ENCODE measurements around the gene FRMPD1. TPM values are rescaled to one million over a fixed set of nuclear protein-coding genes. Genes with fewer than 3 reads are reported as not detected.

Gene FRMPD1
- total RNA-seq, 3 donors from 2014 or later, result 0.03 TPM; not detected in 2

DNA sequence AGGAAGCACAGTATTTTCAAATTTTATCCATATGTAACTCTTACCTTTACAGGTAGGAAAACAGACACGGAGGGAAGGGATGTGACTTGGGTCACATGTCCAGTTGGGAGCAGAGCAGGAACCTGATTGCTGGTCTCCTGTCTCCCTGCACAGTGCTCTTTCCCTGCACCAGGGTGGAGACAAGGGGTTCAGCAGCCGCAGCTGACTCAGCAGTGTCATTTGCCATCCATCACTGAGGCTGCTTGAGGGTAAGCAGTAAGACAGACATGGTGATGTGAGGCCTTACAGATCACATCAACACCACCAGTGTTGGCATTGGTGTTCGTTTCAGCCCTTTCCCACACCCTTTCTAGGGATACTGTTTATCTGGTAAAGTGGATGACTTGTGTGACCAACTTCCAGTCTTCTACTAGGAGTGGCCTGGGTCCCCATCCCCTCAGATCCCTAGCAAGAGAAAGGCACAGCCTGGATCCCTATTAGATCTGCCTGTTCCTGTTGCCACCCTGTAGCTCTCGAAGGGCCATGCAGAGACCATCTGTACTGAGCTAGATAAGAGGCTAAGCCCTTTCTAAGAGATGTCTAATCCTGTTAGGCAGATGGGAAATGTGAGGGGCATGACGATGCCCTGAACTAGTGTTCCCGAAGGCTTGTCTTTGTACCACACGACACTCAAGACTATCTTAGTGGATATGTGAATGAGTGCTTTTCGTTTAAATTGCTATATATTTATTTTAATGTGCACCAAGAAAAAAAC is 29.1 kb downstream of the FRMPD1 start:
- H3K4me1 Mint-ChIP-seq (ENCODE audit: low read depth), result no peaks in the 10 kb centered on the region
- DNase-seq, result no peak
- H3K9me3 Mint-ChIP-seq, result no peaks in the 10 kb centered on the region
- H3K4me3 Mint-ChIP-seq, result no peak overlapping the region
- no peak for ATAC-seq
- no peaks in the 10 kb centered on the region for H3K36me3 Mint-ChIP-seq (ENCODE audit: insufficient read depth)
- H3K27me3 Mint-ChIP-seq (ENCODE audit: low read depth), result peaks cover 32% of the 10 kb centered on the region

DNA sequence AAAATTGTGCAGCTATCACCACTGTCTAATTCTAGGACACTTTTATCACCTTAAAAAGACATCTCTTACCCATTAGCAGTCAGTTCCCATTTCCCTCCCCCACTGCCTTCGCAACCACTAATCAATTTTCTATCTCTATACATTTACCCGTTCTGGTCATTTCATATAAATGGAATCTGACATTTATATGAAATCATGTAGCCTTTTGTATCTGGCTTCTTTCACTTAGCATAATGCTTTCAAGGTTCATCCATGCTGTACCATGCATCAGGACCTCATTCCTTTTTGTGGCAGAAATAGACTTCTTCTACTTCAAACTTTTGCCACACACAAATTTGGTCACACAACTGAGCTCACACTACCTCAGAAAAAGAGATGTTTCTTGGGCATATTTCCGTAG is 32.2 kb downstream of the FRMPD1 start:
- no peaks in the 10 kb centered on the region for H3K36me3 Mint-ChIP-seq (ENCODE audit: insufficient read depth)
- H3K27me3 Mint-ChIP-seq (ENCODE audit: low read depth), result peaks cover 32% of the 10 kb centered on the region
- DNase-seq (no peak), ATAC-seq (no peak)
- no peaks in the 10 kb centered on the region for H3K4me1 Mint-ChIP-seq (ENCODE audit: low read depth)
- no peak overlapping the region for H3K4me3 Mint-ChIP-seq
- H3K9me3 Mint-ChIP-seq, result no peaks in the 10 kb centered on the region

DNA sequence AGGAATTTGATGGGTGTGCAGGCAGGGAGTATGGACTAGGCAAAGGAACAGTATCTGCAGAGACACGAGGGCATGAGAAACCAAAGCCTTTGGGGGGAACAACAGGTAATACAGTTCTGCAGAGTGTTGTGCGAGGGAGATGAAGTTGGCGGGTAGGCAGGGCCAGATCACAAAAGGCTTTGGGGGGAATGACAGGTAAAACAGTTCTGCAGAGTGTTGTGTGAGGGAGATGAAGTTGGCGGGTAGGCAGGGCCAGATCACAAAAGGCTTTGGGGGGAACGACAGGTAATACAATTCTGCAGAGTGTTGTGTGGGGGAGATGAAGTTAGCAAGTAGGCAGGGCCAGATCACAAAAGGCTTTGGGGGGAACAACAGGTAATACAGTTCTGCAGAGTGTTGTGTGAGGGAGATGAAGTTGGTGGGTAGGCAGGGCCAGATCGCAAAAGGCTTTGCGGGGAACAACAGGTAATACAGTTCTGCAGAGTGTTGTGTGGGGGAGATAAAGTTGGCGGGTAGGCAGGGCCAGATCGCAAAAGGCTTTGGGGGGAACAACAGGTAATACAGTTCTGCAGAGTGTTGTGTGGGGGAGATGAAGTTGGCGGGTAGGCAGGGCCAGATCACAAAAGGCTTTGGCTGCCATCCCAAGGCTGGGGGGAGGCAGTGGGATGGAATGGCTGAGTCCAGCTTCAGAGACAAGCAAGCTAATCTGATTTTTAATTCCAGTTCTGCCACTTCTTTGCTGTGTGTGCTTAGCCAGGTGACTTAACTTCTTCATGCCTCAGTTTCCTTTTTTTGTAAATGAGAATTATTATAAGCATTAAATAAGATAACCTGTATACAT is 33.0 kb downstream of the FRMPD1 start:
- Mint-ChIP-seq H3K4me1 (ENCODE audit: low read depth) (no peaks in the 10 kb centered on the region), H3K9me3 (no peaks in the 10 kb centered on the region), H3K27me3 (ENCODE audit: low read depth) (peaks cover 32% of the 10 kb centered on the region), H3K4me3 (no peak overlapping the region), H3K36me3 (ENCODE audit: insufficient read depth) (no peaks in the 10 kb centered on the region)
- DNase-seq (no peak), ATAC-seq (no peak)

DNA sequence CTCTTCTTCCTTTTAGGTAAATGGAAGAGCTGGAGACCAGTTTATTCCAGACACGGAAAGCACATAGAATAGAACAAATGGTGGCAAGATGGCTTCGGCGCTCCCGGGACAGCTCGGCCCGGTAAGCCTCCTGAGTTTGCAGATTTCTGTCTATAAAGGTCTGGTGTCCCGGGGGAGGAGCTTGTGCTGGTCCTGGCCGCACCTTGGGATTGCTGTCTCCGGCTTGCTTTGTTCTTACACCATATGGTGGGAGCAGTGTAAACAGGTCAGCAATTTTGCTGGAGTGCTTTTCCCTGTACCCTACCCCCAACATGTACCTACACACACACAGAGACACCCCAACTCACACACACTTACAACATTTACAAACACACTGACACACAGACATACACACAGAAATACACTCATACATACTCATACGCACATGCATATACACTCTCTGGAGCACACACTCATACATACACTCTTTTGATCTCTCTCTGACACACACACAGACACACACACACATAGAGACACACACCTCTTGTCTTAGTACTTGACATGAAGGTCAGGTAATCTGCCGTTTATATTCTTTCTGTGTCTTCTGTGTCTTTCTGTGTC is 42.0 kb downstream of the FRMPD1 start:
- no peak overlapping the region for H3K4me3 Mint-ChIP-seq
- H3K27me3 Mint-ChIP-seq (ENCODE audit: low read depth), result peaks cover 55% of the 10 kb centered on the region
- peaks cover 4% of the 10 kb centered on the region for H3K9me3 Mint-ChIP-seq
- ATAC-seq, result no peak
- no peaks in the 10 kb centered on the region for H3K4me1 Mint-ChIP-seq (ENCODE audit: low read depth)
- DNase-seq, result no peak
- H3K36me3 Mint-ChIP-seq (ENCODE audit: insufficient read depth), result no peaks in the 10 kb centered on the region

DNA sequence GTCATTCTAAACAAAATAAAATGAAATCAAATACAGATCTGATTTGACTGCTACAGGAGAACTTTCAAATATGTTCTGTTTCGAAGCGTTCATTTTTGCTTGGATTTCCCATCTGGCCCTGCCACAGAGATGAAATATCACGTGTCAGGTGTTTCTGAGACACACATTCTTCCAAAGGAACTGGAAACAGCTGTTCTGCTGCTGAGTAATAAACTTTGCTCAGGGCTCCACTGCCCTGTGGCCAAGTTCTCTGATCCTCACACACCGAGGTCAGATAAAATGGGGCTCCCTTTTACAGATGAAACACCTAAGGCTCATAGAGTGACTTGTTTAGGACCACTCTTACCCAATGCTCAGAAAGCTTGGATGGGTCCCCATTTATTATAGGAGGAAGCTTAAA is 42.5 kb downstream of the FRMPD1 start:
- no peak for ATAC-seq
- no peaks in the 10 kb centered on the region for H3K36me3 Mint-ChIP-seq (ENCODE audit: insufficient read depth)
- no peak for DNase-seq
- no peaks in the 10 kb centered on the region for H3K4me1 Mint-ChIP-seq (ENCODE audit: low read depth)
- H3K4me3 Mint-ChIP-seq, result no peak overlapping the region
- H3K9me3 Mint-ChIP-seq, result peaks cover 4% of the 10 kb centered on the region
- peaks cover 55% of the 10 kb centered on the region for H3K27me3 Mint-ChIP-seq (ENCODE audit: low read depth)

DNA sequence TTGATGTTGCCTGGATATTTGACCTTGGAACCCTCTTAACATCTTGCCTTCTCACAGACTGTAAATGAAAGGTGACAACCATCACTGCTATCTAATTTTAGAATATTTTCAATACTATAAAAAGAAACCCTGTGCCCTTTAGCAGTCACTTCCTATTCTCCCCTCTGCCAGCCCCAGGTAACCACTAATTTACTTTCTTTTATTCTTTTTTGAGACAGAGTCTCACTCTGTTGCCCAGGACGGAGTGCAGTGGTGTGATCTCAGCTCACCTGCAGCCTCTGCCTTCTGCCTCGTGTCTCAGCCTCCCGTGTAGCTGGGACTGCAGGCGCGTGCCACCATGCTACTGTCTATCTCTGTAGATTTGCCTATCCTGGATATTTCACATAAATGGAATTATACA is 43.6 kb downstream of the FRMPD1 start:
- ATAC-seq (no peak), DNase-seq (no peak)
- H3K36me3 Mint-ChIP-seq (ENCODE audit: insufficient read depth), result no peaks in the 10 kb centered on the region
- H3K4me3 Mint-ChIP-seq, result no peak overlapping the region
- H3K4me1 Mint-ChIP-seq (ENCODE audit: low read depth), result no peaks in the 10 kb centered on the region
- peaks cover 4% of the 10 kb centered on the region for H3K9me3 Mint-ChIP-seq
- H3K27me3 Mint-ChIP-seq (ENCODE audit: low read depth), result peaks cover 52% of the 10 kb centered on the region

DNA sequence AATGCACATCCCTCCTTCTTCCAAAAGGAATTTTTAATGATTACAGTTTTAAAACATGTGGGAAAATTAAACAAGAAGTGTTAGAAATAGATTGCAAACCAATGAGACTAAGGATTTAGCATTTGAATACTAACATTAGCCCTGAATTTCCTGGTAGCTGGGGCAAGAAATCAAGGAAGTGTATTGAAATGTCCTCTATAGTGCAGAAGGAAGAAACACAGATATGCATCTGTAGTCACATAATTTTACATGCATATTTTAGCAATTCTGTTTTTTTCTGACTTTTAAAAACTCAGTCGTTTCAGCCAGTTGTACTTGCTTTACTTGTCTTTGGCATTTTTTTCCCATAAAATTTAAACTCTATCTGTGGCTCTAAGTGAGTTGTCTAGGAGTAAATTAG is 45.8 kb downstream of the FRMPD1 start:
- Mint-ChIP-seq H3K4me3 (no peak overlapping the region), H3K27me3 (ENCODE audit: low read depth) (peaks cover 42% of the 10 kb centered on the region), H3K9me3 (peaks cover 4% of the 10 kb centered on the region), H3K4me1 (ENCODE audit: low read depth) (no peaks in the 10 kb centered on the region), H3K36me3 (ENCODE audit: insufficient read depth) (no peaks in the 10 kb centered on the region)
- ATAC-seq (no peak), DNase-seq (no peak)

DNA sequence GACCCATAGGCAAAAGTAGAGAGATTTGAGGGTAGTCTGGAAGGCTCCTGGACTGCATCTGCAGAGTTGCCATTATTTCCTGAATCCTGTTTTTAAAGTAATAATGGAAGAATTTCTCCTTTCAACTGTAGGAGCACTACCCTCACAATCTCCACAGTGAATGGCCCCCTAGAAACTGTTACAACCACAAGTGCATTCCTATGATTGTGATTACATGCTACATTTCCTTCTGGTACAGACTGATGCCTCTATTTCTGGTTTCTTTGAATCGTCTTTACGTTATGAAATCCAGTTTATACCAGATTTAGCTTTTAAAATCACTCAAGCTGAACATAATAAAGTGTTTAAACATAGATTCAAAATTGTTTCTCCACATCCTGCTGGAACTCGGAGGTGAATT is 49.4 kb downstream of the FRMPD1 start:
- Mint-ChIP-seq H3K36me3 (ENCODE audit: insufficient read depth) (no peaks in the 10 kb centered on the region), H3K4me3 (no peak overlapping the region), H3K4me1 (ENCODE audit: low read depth) (no peaks in the 10 kb centered on the region), H3K9me3 (peaks cover 2% of the 10 kb centered on the region), H3K27me3 (ENCODE audit: low read depth) (peaks cover 15% of the 10 kb centered on the region)
- ATAC-seq (no peak), DNase-seq (no peak)

DNA sequence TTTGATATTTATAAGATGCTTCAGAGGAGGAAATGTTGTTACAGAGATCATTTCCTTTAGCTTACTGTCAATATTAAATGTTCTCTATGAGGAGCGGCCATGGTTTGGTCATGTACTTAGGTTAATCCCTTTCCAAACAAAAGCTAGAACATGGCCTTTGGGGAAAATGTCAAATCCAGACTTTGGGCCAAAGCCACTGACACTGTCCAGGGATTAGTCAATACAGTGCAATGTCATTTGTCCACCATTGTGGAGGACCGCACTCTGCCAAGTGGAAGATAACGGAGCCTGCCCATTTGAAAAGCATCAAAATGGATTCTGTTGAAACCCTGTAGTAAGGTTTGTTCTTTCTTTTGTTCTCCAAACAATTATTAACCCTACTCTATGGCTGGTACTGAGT is 50.1 kb downstream of the FRMPD1 start:
- Mint-ChIP-seq H3K4me3 (no peak overlapping the region), H3K36me3 (ENCODE audit: insufficient read depth) (no peaks in the 10 kb centered on the region), H3K9me3 (no peaks in the 10 kb centered on the region), H3K4me1 (ENCODE audit: low read depth) (no peaks in the 10 kb centered on the region), H3K27me3 (ENCODE audit: low read depth) (peaks cover 9% of the 10 kb centered on the region)
- no peak for DNase-seq
- ATAC-seq, result no peak

DNA sequence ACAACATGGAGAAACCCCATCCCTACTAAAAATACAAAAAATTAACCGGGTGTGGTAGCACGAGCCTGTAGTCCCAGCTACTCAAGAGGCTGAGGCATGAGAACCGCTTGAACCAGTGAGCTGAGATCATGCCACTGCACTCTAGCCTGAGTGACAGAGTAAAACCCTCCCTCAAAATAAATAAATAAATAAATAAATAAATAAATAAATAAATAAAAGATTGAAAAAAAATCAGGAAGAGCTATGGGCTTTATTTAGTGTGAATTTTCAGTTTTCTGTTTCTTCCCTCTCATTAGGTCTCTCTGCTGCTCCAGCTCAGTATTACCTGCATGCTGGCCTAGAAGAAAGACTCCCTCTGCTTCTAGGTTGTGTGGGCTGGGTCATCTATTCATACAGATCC is 55.0 kb downstream of the FRMPD1 start:
- Mint-ChIP-seq H3K36me3 (ENCODE audit: insufficient read depth) (no peaks in the 10 kb centered on the region), H3K4me1 (ENCODE audit: low read depth) (no peaks in the 10 kb centered on the region), H3K9me3 (no peaks in the 10 kb centered on the region), H3K27me3 (ENCODE audit: low read depth) (peaks cover 14% of the 10 kb centered on the region), H3K4me3 (no peak overlapping the region)
- ATAC-seq (no peak), DNase-seq (no peak)

DNA sequence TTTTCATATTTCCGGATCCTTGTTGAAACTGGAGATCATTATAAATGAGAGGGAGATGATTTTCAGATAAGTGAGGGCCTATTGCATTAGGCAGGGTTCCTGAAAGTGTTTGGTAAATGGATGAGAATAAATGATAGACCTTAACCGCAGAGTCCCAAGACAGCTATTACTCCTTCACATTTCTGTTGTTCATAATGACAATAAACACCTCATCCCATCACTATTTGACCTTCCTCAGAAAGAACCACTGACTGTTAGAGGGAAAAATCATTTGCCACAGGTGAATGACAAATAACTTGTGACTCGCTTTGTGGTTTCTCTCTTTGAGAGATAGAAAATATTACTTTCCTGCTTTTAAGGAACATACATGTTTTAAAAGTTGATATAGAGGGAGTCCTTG is 55.5 kb downstream of the FRMPD1 start:
- Mint-ChIP-seq H3K4me1 (ENCODE audit: low read depth) (no peaks in the 10 kb centered on the region), H3K4me3 (no peak overlapping the region), H3K27me3 (ENCODE audit: low read depth) (peaks cover 15% of the 10 kb centered on the region), H3K36me3 (ENCODE audit: insufficient read depth) (no peaks in the 10 kb centered on the region), H3K9me3 (no peaks in the 10 kb centered on the region)
- ATAC-seq (peak; percentile 27 to 43), DNase-seq (no peak)

DNA sequence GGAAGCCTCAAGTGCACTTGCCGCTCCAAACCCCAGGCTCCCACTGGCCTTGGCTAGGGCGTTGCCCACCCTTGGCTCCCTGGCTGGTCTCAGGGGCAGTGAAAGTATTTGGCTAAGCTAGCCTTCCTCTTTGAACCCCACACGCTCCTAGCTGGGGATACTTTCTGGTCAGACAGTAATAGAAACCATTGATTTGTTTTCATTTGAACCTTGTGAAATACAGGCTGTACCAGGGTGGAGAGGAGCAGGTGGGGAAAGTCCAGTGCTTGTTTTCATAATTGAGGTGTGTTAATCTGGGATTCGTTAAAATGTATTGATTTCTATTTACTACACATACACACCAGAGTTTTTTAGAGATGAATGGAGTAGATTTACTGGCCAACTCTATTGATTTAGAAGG is 57.0 kb downstream of the FRMPD1 start:
- Mint-ChIP-seq H3K4me3 (no peak overlapping the region), H3K27me3 (ENCODE audit: low read depth) (peaks cover 15% of the 10 kb centered on the region), H3K36me3 (ENCODE audit: insufficient read depth) (no peaks in the 10 kb centered on the region), H3K9me3 (no peaks in the 10 kb centered on the region), H3K4me1 (ENCODE audit: low read depth) (no peaks in the 10 kb centered on the region)
- DNase-seq (no peak), ATAC-seq (no peak)

DNA sequence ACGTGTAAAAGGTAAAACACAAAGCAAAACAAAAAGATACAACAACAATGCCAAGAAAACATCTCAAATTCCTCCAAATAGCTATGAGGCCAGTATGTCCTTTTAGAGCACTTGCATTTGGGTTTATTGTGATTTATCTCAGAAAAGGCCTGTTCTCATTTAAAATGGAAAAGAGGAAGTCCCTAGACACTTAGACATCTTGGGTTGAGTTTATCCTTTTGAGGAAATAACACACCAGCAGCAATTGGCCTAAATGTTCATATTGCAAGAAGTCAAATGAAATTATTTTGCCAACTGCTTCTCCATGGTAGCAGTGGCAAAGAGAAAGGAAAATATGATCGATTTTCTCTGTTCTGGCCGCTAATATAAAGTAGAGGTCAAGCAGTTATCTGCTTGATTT is 59.3 kb downstream of the FRMPD1 start:
- ATAC-seq (no peak), DNase-seq (no peak)
- peaks cover 17% of the 10 kb centered on the region for H3K27me3 Mint-ChIP-seq (ENCODE audit: low read depth)
- H3K36me3 Mint-ChIP-seq (ENCODE audit: insufficient read depth), result no peaks in the 10 kb centered on the region
- no peaks in the 10 kb centered on the region for H3K9me3 Mint-ChIP-seq
- no peaks in the 10 kb centered on the region for H3K4me1 Mint-ChIP-seq (ENCODE audit: low read depth)
- no peak overlapping the region for H3K4me3 Mint-ChIP-seq

DNA sequence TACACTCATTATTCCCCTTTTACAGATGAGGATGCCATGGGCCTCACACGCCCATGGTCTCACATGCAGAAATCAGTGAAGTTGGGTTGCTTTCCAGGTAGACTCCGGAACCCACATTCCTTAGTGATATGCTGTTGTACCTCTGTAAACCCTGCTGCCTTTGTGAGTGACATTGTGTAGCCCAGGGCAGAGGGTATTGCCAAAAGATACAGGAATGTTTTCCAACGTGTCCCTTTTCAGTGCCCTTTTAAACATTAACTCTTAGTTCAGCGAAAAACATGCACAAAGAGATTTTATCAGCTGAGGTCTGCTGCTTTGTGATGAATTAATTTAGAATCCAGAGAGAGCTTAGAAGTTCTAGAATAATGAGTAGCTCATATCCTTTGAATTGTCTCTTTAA is 64.5 kb downstream of the FRMPD1 start:
- no peaks in the 10 kb centered on the region for H3K9me3 Mint-ChIP-seq
- DNase-seq (no peak), ATAC-seq (no peak)
- peaks cover 9% of the 10 kb centered on the region for H3K27me3 Mint-ChIP-seq (ENCODE audit: low read depth)
- no peaks in the 10 kb centered on the region for H3K4me1 Mint-ChIP-seq (ENCODE audit: low read depth)
- H3K4me3 Mint-ChIP-seq, result no peak overlapping the region
- no peaks in the 10 kb centered on the region for H3K36me3 Mint-ChIP-seq (ENCODE audit: insufficient read depth)

Data from activated T-cell treated with anti-CD3 and anti-CD28 coated beads, Interleukin-2, amount 50 U/mL, for 4 hours (primary cell).